Suprapubic skin (tissue), 4 donors: ENCODE results near the gene TSHZ2.

Source experiments
- CTCF ChIP-seq, 2 donors: fragments of 200-600 bp in 1 of 2; fragments of 450-650 bp in 1 of 2; sonication (generic) in 1 of 2; IDR thresholded peaks; one replicate each; pipeline ENCODE4 v1.5.1; 2016 to 2019; ENCODE audit warnings: antibody characterized with exemption in 2 of 2, mild to moderate bottlenecking in 1 of 2, moderate library complexity in 1 of 2
- EP300 ChIP-seq: sonication (generic); formaldehyde crosslinking; IDR thresholded peaks from one replicate; pipeline ENCODE4 v1.6.1; 2017; ENCODE audit warnings: antibody characterized with exemption
- POLR2A ChIP-seq, 2 donors: fragments of 450-650 bp; IDR thresholded peaks; one replicate each; pipeline ENCODE4 v1.6.1; 2017; ENCODE audit warnings: antibody characterized with exemption in 2 of 2, mild to moderate bottlenecking in 2 of 2, moderate library complexity in 2 of 2
- POLR2AphosphoS5 ChIP-seq, 3 donors: sonication (generic); formaldehyde crosslinking; IDR thresholded peaks; one replicate each; pipeline ENCODE4 v1.6.1; 2017; ENCODE audit warnings: antibody characterized with exemption in 3 of 3

- TF ChIP-seq CTCF (IDR thresholded peaks at IDR 0.05): no peak
- no peak for TF ChIP-seq POLR2AphosphoS5 (IDR thresholded peaks at IDR 0.05)
- TF ChIP-seq POLR2A (IDR thresholded peaks at IDR 0.05): no peak
- no peak for TF ChIP-seq EP300
Observed at GRCh38 chr20:53379014-53379832, 407.1 kb downstream of the TSHZ2 start.
